ENCODE data around the gene ASB6.
A peak's percentile ranks its signal among the peaks of the same experiment; 100 is the strongest.

The ASB6 gene

GRCh38 chr9:129641750-129642585 is at the start of gene ASB6:
Gene ASB6 (minus strand): TSS chr9:129642151. CDS start chr9:129641999, 152 bp downstream.
- Histone ChIP-seq H3K4me3 (replicated peaks; ENCODE audit: low read depth, low read length) (peak within 1 kb of the TSS; percentile 98), H3K27me3 (replicated peaks; ENCODE audit: control insufficient read depth, insufficient read depth, low read length) (no peaks in the 10 kb centered on the region), H3K36me3 (ENCODE audit: control insufficient read depth, insufficient read depth, low read length) (peaks cover 19% of the 10 kb centered on the region)
- DNase-seq (ENCODE audit: extremely low read depth, insufficient read length): peak; percentile 98
- TF ChIP-seq CTCF (IDR thresholded peaks at IDR 0.05; ENCODE audit: insufficient read depth, low read length, poor library complexity, severe bottlenecking): peak; percentile 80

- no peak for TF ChIP-seq CTCF (IDR thresholded peaks at IDR 0.05; ENCODE audit: insufficient read depth, low read length, poor library complexity, severe bottlenecking)
- no peaks in the 10 kb centered on the region; the same call in 1 of the 2 replicates for H3K27me3 ChIP-seq (replicated peaks; ENCODE audit: control insufficient read depth, insufficient read depth, low read length)
- DNase-seq (ENCODE audit: extremely low read depth, insufficient read length): no peak
- no peak overlapping the region for H3K4me3 ChIP-seq (replicated peaks; ENCODE audit: low read depth, low read length)
- H3K36me3 ChIP-seq (ENCODE audit: control insufficient read depth, insufficient read depth, low read length): no peaks in the 10 kb centered on the region
Measured at GRCh38 chr9:129688285-129689043, 46.5 kb upstream of the ASB6 start.

- no peak for DNase-seq (ENCODE audit: extremely low read depth, insufficient read length)
Measured at GRCh38 chr9:129687391-129687790, 45.4 kb upstream of the ASB6 start.

GRCh38 chr9:129686736-129687135 is 44.8 kb upstream of the ASB6 start:
- H3K27me3 ChIP-seq (replicated peaks; ENCODE audit: control insufficient read depth, insufficient read depth, low read length): no peaks in the 10 kb centered on the region; the same call in 1 of the 2 replicates
- no peaks in the 10 kb centered on the region for H3K36me3 ChIP-seq (ENCODE audit: control insufficient read depth, insufficient read depth, low read length)
- no peak for DNase-seq (ENCODE audit: extremely low read depth, insufficient read length)
- H3K4me3 ChIP-seq (replicated peaks; ENCODE audit: low read depth, low read length): no peak overlapping the region
- TF ChIP-seq CTCF (IDR thresholded peaks at IDR 0.05; ENCODE audit: insufficient read depth, low read length, poor library complexity, severe bottlenecking): no peak

More at GRCh38 chr9:129687391-129687790, 45.4 kb upstream of the ASB6 start:
- Histone ChIP-seq H3K27me3 (replicated peaks; ENCODE audit: control insufficient read depth, insufficient read depth, low read length) (no peaks in the 10 kb centered on the region; the same call in 1 of the 2 replicates), H3K36me3 (ENCODE audit: control insufficient read depth, insufficient read depth, low read length) (no peaks in the 10 kb centered on the region), H3K4me3 (replicated peaks; ENCODE audit: low read depth, low read length) (no peak overlapping the region)
- TF ChIP-seq CTCF (IDR thresholded peaks at IDR 0.05; ENCODE audit: insufficient read depth, low read length, poor library complexity, severe bottlenecking): no peak

- no peak overlapping the region for H3K4me3 ChIP-seq (replicated peaks; ENCODE audit: low read depth, low read length)
- no peak for TF ChIP-seq CTCF (IDR thresholded peaks at IDR 0.05; ENCODE audit: insufficient read depth, low read length, poor library complexity, severe bottlenecking)
- DNase-seq (ENCODE audit: extremely low read depth, insufficient read length): no peak
- H3K36me3 ChIP-seq (ENCODE audit: control insufficient read depth, insufficient read depth, low read length): no peaks in the 10 kb centered on the region
- H3K27me3 ChIP-seq (replicated peaks; ENCODE audit: control insufficient read depth, insufficient read depth, low read length): no peaks in the 10 kb centered on the region; the same call in 1 of the 2 replicates
Measured at GRCh38 chr9:129685933-129686259, 43.9 kb upstream of the ASB6 start.

All from GM06990 (cell line).